Ishikawa (cell line): ENCODE data around the gene FBLIM1.

ENCODE experiments used
- EP300 ChIP-seq: IDR thresholded peaks from 2 replicates; pipeline ENCODE4 v1.6.1; 2012; ENCODE audit warnings: borderline replicate concordance
- FOXM1 ChIP-seq: IDR thresholded peaks from 2 replicates; pipeline ENCODE4 v1.6.1; 2012; ENCODE audit warnings: low read depth, borderline replicate concordance

DNA sequence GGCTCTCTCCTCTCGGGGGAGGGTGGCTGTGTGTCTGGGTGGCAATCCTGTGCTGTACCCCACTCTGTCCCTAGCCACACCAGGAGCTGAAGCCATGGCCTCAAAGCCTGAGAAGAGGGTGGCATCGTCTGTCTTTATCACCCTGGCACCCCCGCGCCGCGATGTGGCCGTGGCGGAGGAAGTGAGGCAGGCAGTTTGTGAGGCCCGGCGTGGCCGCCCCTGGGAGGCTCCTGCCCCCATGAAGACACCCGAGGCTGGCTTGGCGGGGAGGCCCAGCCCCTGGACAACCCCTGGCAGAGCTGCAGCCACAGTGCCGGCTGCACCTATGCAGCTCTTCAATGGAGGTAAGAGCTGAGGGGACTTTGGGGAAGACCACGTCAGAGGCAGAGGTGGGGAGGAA lies 6.3 kb downstream of the FBLIM1 start:
- TF ChIP-seq FOXM1 (no peak), EP300 (no peak)
